Stimulated activated CD8-positive, alpha-beta memory T cell treated with anti-CD3 and anti-CD28 coated beads, Interleukin-4, amount 100 ng/mL, for 48 hours (primary cell): ENCODE measurements around the gene MRTFB.

Experiments
- DNase-seq: peaks from one replicate; pipeline ENCODE4 v3.0.0-alpha.2; 2020

The MRTFB gene

GRCh38 chr16:14296663-14297062 is 225.5 kb downstream of the MRTFB start:
- DNase-seq = no peak

GRCh38 chr16:14298374-14299122 is 227.4 kb downstream of the MRTFB start:
- DNase-seq = no peak

GRCh38 chr16:14300705-14301168 is 229.6 kb downstream of the MRTFB start:
- DNase-seq = peak; percentile 41

- DNase-seq = no peak
Measured at GRCh38 chr16:14301169-14302030, 230.3 kb downstream of the MRTFB start.

GRCh38 chr16:14302031-14302398 is 230.9 kb downstream of the MRTFB start:
- no peak for DNase-seq

GRCh38 chr16:14302399-14303181 is 231.5 kb downstream of the MRTFB start:
- DNase-seq = no peak

- no peak for DNase-seq
Measured at GRCh38 chr16:14303182-14303618, 232.1 kb downstream of the MRTFB start.

- no peak for DNase-seq
Measured at GRCh38 chr16:14303639-14304394, 232.7 kb downstream of the MRTFB start.

GRCh38 chr16:14304891-14305460 is 233.9 kb downstream of the MRTFB start:
- DNase-seq = no peak

GRCh38 chr16:14306485-14307058 is 235.5 kb downstream of the MRTFB start:
- DNase-seq = no peak

- no peak for DNase-seq
Measured at GRCh38 chr16:14307059-14307526, 236.0 kb downstream of the MRTFB start.

- DNase-seq = no peak
Measured at GRCh38 chr16:14307527-14308367, 236.6 kb downstream of the MRTFB start.

GRCh38 chr16:14308368-14308723 is 237.2 kb downstream of the MRTFB start:
- DNase-seq = no peak

- peak; percentile 44 for DNase-seq
Measured at GRCh38 chr16:14309001-14309886, 238.1 kb downstream of the MRTFB start.

- DNase-seq = no peak
Measured at GRCh38 chr16:14309906-14310305, 238.8 kb downstream of the MRTFB start.

- no peak for DNase-seq
Measured at GRCh38 chr16:14310519-14310991, 239.4 kb downstream of the MRTFB start.

- DNase-seq = no peak
Measured at GRCh38 chr16:14314116-14314515, 243.0 kb downstream of the MRTFB start.

- no peak for DNase-seq
Measured at GRCh38 chr16:14315683-14316320, 244.7 kb downstream of the MRTFB start.
